HG03135 (cell line): ENCODE measurements around the gene SPON1.
"Not testable (repeated sequence)": the region's sequence is repeated elsewhere in the genome, so short reads cannot be mapped to it uniquely, and the experiment has no call there.

Experiments used
- ATAC-seq: cut with Tn5 transposase; IDR thresholded peaks from one replicate; pipeline ENCODE4 v1.9.1; 2021; ENCODE audit warnings: mild to moderate bottlenecking, moderate library complexity; ENCODE audit not compliant: unreplicated experiment

Gene SPON1

DNA sequence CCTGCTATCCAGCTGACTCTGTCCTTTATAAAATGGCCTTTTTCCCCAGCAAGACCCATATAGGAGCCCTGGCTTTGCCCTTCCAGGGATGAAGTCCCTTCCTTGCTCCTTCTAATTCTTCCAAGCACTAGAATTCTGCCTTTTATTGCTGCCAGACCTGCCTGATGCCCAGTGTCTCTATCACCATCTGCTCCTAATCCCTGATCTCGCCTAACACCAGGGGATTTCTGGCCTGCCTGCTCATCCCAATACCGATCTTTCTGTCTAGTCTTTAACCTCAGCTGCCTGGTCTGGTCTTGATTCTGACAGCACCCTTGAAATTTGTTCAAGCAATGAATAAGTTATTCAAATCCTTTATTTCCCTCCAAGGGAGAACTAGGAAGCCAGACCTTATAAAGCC, 150.2 kb downstream of the SPON1 start:
- ATAC-seq, result no peak

DNA sequence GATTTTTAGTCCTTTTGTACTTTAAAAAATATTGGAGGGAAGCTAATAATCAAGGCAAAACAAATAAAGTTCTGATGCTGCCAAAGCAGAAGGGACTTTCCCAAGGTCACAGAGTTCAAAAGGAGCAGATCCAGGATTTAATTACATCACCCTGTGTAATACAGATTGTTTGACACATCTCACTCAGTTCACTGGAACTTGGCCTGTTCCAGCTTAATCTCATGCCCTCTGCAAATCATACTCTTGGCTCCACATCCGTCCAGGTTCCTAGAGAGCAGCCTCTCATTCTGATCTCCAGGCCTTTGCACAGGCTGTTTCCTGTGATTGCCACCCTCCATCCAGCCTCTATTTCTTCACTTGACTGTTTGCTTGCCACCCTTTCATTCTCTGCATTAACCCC, 151.7 kb downstream of the SPON1 start:
- ATAC-seq, result no peak

DNA sequence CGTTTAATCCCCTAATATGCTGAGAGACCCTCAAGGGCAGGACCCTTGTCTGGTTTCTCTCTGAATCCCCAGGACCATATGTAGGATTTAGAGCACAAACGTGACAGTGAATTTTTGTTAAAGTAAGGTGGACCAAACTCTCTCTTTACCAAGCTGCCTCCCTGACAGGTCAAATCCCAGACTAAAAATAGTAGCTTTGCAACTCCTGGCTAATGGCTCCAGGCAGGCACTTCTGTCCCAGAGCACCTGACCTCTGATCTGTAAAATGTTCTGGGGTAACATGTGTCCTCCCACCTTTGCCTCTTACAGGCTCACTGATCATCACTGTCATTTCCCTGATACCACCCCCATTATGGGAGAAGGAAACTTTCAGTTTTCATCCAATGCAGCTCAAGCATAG, 152.3 kb downstream of the SPON1 start:
- ATAC-seq, result no peak

GRCh38 chr11:14117632-14118031, 155.1 kb downstream of the SPON1 start:
- ATAC-seq, result no peak

DNA sequence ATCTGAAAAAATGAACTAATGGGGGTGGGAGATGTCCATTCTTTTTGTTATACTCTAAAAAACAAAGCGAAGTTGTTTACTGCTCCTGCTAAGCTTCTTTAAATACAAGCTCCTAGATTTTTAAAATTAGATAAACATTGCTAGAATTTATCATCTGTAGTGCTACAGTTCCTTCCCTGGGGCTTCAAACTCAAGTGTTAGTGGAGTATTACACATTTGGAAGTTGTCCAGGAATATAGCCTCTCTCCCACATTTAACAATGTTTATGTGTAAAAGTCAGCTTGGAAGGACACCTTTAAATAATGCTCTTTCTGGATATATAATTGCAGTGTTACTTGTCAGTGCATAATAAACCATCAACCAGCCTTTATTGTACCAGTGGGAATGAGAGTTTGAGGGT, 155.5 kb downstream of the SPON1 start:
- no peak for ATAC-seq

DNA sequence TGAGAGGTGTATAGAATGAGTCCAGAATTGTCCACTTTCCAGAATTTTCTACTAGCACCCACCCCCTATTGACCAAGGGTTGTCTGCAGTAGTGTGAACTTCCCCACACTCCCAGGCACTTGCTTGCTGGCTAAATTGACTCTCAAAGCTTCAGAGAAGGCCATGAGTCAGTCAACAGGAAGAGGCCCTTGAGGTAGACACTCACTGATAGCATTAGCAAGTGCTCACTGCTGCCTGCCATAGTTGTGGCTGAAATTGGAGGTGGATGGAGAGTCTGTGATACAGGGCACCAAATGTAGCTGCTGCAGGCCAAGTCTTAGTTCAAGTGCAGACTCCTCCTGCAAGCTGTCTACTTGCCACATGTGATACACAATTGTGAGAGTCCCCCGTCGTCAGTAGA, 156.8 kb downstream of the SPON1 start:
- no peak for ATAC-seq

DNA sequence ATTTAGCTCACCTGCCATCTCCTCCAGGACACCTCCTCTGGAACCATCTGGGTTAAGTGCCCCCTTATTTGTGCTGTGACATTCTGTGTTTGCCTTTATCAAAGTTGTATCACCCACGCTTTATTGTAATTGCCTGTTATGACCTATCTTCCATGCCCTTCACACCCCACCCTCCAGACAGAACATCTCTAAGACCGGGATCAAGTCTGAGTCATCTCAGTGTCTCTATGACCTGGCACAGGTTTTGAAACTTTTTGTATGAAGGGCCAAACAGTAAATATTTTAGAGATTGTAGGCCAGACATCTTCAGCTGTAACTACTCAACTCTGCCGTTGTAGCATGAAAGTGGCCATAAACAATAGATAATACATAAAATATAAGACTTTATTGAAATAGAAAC, 161.8 kb downstream of the SPON1 start:
- ATAC-seq, result no peak

DNA sequence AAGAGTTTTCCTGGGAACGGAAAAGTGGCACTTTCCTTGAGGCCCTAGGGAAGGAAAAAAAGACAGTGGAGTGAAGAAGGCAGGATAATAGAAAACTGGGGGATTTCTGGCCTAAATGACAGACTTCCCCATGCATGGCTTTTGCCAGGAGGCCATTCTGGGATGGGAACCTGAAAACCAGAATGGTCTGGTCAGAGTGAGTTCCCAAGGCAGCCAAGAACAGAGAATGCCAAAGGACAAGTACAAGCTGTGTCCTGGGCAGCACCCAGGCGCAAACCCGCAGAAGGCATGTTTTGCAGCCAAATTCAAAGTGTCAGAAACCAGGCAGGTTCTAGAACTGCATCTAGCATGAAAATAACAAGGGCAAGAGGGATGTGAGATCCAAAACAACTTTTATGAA, 162.4 kb downstream of the SPON1 start:
- no peak for ATAC-seq

GRCh38 chr11:14125529-14125928, 163.0 kb downstream of the SPON1 start:
- ATAC-seq, result no peak

DNA sequence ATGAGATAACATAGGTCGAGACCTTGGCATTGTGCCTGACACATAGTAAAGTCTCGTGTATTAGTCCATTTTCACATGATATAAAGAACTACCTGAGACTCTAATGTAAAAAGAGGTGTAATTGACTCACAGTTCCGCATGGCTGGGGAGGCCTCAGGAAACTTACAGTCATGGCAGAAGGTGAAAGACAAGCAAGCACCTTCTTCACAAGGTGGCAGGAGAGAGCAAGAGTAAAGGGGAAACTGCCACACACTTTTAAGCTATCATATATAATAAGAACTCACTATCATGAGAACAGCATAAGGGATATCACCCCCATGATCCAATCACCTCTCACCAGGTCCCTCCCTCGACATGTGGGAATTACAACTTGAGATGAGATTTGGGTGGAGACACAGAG, 165.2 kb downstream of the SPON1 start:
- no peak for ATAC-seq

DNA sequence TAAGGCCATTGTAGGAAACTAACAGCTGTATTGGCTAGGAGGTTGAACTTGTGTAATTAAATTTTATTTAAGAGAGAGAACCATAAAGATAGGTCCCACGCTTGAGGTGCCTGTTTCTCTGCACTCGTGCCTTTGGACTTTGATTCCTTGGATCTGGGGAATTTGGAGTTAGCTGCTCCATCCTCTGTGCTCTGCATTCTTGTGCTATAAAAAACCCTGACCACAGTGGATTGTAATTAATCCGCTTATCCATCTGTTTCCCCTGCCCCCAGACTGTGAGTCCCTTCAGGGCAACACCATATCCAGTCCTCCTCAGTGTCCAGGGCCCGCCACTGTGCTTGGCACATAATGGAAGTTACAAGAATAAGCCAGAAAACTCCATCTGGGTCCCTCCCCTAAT, 169.8 kb downstream of the SPON1 start:
- no peak for ATAC-seq

DNA sequence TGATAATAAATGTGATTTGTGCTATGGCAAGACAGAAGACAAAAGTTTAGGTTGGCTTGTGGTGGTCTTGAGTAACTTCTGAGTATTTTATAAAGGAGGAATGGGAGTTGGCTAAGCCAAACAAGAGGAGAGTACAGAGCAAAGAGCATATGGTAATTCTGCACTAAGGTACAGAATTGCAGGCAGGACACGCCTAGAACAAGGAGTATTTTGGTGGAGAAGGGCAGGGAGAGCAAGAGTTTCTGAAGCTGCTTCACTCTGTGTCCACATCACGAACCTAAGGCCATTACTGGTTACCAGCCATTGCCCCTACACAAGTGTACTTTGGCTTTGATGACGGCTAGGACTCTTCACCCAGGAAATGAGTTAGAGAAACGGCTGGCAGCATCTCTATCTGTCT, 170.9 kb downstream of the SPON1 start:
- no peak for ATAC-seq

- ATAC-seq, result no peak
Observed at GRCh38 chr11:14136561-14136960, 174.0 kb downstream of the SPON1 start.

DNA sequence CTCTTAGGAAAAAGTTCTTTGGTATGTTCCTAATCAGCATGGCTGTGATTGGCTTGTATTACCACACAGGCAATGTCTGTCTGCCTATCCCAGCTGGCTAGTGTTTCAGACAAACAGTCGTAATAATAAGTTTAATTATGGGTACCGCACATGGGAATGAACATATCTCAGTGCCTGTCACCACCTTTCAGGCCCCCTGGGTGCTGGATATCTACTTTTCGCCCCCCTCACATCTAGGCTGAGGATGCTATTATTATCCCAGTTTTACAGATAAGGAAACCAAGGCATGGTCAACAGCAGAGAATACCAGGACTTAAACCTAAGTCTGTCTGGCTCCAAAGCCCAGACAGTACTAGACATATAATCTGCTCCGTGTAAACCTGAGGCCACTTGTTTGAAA, 174.8 kb downstream of the SPON1 start:
- ATAC-seq, result no peak

DNA sequence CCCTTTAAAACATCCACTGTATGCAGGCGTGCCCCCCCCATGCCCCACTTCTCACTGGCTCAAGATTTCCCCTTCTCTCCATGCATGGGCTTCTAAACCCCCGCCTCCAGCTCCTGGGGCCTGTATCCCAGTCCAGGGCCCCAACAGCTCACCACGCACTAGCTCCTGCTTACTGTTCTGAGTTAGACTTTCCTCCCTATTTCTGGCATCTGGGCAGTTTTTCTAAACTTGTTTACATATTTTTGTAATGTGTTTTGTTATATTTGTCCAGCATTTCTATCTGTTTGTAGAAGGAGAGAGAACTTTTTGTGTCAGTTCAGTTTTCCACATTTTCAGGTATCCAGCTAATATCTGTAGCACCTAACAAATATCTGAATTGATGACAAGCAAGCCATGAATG, 178.5 kb downstream of the SPON1 start:
- no peak for ATAC-seq

GRCh38 chr11:14141676-14142075, 179.2 kb downstream of the SPON1 start:
- no peak for ATAC-seq

- ATAC-seq, result no peak
Observed at GRCh38 chr11:14144934-14145333, 182.4 kb downstream of the SPON1 start.

DNA sequence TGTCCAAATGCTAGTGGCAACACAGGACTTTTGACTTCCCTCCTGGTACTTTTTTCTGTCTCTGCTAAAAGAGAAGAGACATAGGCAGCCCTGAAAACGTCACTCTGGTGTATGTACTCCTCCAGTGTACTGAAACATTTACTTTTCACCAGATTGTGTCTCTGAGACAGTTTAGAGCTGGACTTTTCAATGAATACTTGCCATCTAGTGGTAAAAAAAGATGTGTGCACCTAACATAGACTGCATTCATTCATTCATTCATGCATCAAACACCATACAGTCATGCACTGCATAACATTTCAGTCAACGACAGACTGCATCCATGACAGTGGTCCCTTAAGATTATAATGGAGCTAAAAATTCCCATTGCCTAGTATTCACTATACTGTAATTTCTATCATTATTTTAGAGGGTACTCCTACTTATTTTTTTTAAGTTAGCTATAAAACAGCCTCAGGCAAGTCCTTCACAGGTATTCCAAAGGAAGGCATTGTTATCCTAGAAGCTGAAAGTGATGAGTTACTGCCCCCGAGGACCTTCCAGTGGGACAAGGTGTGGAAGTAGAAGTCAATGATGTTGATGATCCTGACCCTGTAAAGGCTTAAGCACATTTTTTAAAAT, 186.2 kb downstream of the SPON1 start:
- no peak for ATAC-seq

GRCh38 chr11:14149683-14150082, 187.2 kb downstream of the SPON1 start:
- ATAC-seq, result no peak

- no peak for ATAC-seq
Observed at GRCh38 chr11:14150878-14151277, 188.4 kb downstream of the SPON1 start.

- ATAC-seq, result not testable (repeated sequence)
Observed at GRCh38 chr11:14154103-14154502, 191.6 kb downstream of the SPON1 start.

- ATAC-seq, result no peak
Observed at GRCh38 chr11:14158393-14158792, 195.9 kb downstream of the SPON1 start.

DNA sequence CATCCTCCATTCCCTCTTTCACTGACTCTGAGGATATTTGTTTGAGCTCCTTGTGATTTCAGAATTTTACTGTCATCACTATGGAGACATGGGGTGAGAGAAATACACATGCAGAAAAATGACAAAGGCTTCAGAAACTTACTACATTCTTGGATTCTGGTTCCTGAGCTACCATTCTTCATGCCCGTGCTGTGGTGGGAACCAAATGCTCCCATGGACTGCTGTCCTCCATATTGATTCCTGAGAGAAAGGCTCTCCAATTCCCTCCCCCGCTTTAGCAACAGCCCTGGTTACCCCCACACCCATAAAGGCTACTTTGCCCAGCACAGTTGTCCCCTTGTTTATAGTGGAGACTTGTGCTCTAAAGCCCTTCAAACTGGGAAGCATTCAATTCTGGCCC, 201.1 kb downstream of the SPON1 start:
- ATAC-seq, result no peak

DNA sequence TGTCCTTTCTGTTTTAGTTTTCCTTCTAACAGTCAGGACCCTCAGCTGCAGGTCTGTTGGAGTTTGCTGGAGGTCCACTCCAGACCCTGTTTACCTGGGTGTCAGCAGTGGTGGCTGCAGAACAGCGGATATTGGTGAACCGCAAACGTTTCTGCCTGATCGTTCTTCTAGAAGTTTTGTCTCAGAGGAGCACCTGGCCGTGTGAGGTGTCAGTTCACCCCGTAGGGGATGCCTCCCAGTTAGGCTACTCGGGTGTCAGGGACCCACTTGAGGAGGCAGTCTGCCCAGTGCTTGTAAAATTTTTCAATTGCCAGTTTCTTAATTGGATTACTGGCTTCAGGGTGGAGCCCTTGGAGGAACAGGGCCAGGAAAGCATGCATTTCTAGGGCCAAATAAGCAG, 211.2 kb downstream of the SPON1 start:
- not testable (repeated sequence) for ATAC-seq
